Mesendoderm (in vitro differentiated cells): ENCODE data around the gene LTBP2.

Experiments used
- DNase-seq: peaks from one replicate; pipeline ENCODE4 v3.0.0; 2013
- H2AK5ac ChIP-seq: 2 replicates; pipeline ENCODE4 v1.6.1; 2013; ENCODE audit warnings: low read length, inconsistent platforms
- H2BK120ac ChIP-seq: 2 replicates; pipeline ENCODE4 v1.6.1; 2013; ENCODE audit warnings: low read depth, mild to moderate bottlenecking, low read length, moderate library complexity, mixed read lengths
- H2BK15ac ChIP-seq: replicated peaks from 2 replicates; pipeline ENCODE4 v1.6.1; 2013; ENCODE audit warnings: low read depth, mild to moderate bottlenecking, moderate library complexity
- H2BK5ac ChIP-seq: 2 replicates; pipeline ENCODE4 v1.6.1; 2013; ENCODE audit warnings: low read length, inconsistent platforms
- H3K18ac ChIP-seq: 2 replicates; pipeline ENCODE4 v1.6.1; 2013; ENCODE audit warnings: mild to moderate bottlenecking, low read length, mixed read lengths
- H3K23ac ChIP-seq: one replicate; pipeline ENCODE4 v1.6.1; 2013; ENCODE audit warnings: low read length
- H3K27ac ChIP-seq: 2 replicates; pipeline ENCODE4 v1.5.1; 2013; ENCODE audit warnings: low read depth, mild to moderate bottlenecking, inconsistent platforms, low read length, moderate library complexity
- H3K27me3 ChIP-seq: 2 replicates; pipeline ENCODE4 v1.6.1; 2013; ENCODE audit warnings: low read length, control low read depth, mild to moderate bottlenecking, inconsistent platforms; ENCODE audit not compliant: insufficient read depth, poor library complexity
- H3K36me3 ChIP-seq: 2 replicates; pipeline ENCODE4 v1.6.1; 2013; ENCODE audit warnings: low read length, inconsistent platforms; ENCODE audit not compliant: control insufficient read depth, insufficient read depth
- H3K4ac ChIP-seq: one replicate; pipeline ENCODE4 v1.6.1; 2013; ENCODE audit warnings: low read depth, mild to moderate bottlenecking, low read length, moderate library complexity
- H3K4me1 ChIP-seq: 2 replicates; pipeline ENCODE4 v1.6.1; 2013; ENCODE audit warnings: low read depth, low read length, inconsistent platforms; ENCODE audit not compliant: control insufficient read depth
- H3K4me2 ChIP-seq: 2 replicates; pipeline ENCODE4 v1.6.1; 2013; ENCODE audit warnings: low read length
- H3K4me3 ChIP-seq: 2 replicates; pipeline ENCODE4 v1.5.1; 2013; ENCODE audit warnings: mild to moderate bottlenecking, low read length
- H3K56ac ChIP-seq: one replicate; pipeline ENCODE4 v1.6.1; 2013; ENCODE audit warnings: low read length
- H3K79me1 ChIP-seq: 2 replicates; pipeline ENCODE4 v1.6.1; 2013; ENCODE audit warnings: low read length, inconsistent platforms
- H3K79me2 ChIP-seq: 2 replicates; pipeline ENCODE4 v1.6.1; 2013; ENCODE audit warnings: mild to moderate bottlenecking, low read length; ENCODE audit not compliant: control insufficient read depth, insufficient read depth
- H3K9ac ChIP-seq: 2 replicates; pipeline ENCODE4 v1.6.1; 2013; ENCODE audit warnings: low read length, inconsistent platforms
- H4K5ac ChIP-seq: one replicate; pipeline ENCODE4 v1.6.1; 2013; ENCODE audit warnings: low read length
- H4K8ac ChIP-seq: one replicate; pipeline ENCODE4 v1.6.1; 2013; ENCODE audit warnings: low read depth, mild to moderate bottlenecking, control low read depth, low read length, moderate library complexity
- WGBS: extraction: QIAGEN DNeasy Blood & Tissue Kit; methylation state at CpG from one replicate; pipeline ENCODE4 v1.1.7; 2013; ENCODE audit warnings: low lambda C conversion rate, missing lambda C conversion rate; ENCODE audit not compliant: insufficient coverage; ENCODE audit errors: extremely low coverage; 5-methylcytosine and 5-hydroxymethylcytosine counted together

LTBP2 gene

DNA sequence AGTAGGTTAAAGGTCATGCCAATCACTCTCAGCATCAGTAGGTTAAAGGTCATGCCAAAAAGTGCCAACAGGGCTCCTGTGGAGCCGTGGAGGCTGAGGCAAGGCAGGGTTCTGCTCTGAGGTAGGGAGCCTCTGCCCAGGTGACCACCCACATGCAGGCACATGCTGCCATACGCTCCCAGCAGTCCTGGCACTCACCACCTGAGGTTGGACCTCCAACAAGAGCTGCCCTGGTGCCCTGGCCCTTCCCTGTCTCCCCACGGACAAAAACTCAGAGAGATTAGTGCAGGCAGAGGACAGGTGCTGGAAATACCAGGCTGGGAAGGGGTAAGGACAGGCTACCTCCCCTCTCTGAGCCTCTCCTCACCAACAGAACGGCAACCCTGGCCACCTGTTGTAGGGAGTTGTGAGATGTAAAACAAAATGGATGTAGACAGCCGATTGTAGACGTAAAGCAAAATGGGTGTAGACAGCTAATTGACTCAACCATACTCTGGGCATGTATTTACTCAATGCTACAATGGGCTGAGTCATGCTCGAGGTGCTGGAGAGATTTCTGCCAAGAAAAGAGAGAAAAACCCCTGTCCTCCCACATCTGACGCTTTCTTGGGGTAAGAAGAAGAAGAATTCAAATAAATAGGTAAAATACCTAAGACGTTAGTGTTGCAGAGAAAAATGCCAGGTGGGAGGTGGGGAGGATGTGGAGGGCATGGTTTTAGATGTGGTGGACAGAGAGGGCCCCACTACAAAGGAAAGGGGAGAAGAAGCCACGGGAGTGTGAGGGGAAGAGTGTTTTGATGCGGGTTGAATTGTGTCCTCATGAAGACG lies 32.4 kb downstream of the LTBP2 start:
- no peak overlapping the region for H3K4me3 ChIP-seq
- no CpG with 5 or more reads among the region's 12 CpGs for WGBS
- H3K18ac ChIP-seq: no peak overlapping the region
- H3K56ac ChIP-seq: no peak overlapping the region
- no peaks in the 10 kb centered on the region for H3K4me1 ChIP-seq
- H3K27ac ChIP-seq: no peak overlapping the region
- no peak for DNase-seq
- H2BK5ac ChIP-seq: no peak overlapping the region
- no peak overlapping the region for H3K4me2 ChIP-seq
- no peak overlapping the region for H3K23ac ChIP-seq
- no peak overlapping the region for H2BK120ac ChIP-seq
- H3K27me3 ChIP-seq: no peaks in the 10 kb centered on the region
- H3K4ac ChIP-seq: no peak overlapping the region
- H2BK15ac ChIP-seq: no peak overlapping the region
- H2AK5ac ChIP-seq: no peak overlapping the region
- H3K36me3 ChIP-seq: no peaks in the 10 kb centered on the region
- H4K5ac ChIP-seq: no peak overlapping the region
- no peaks in the 10 kb centered on the region for H3K79me2 ChIP-seq
- no peaks in the 10 kb centered on the region for H3K79me1 ChIP-seq
- no peak overlapping the region for H3K9ac ChIP-seq
- no peak overlapping the region for H4K8ac ChIP-seq

GRCh38 chr14:74578479-74578878 lies 33.6 kb downstream of the LTBP2 start:
- Histone ChIP-seq H3K4me1 (no peaks in the 10 kb centered on the region), H3K9ac (no peak overlapping the region), H3K79me2 (no peaks in the 10 kb centered on the region), H3K56ac (no peak overlapping the region), H3K23ac (no peak overlapping the region), H3K27ac (no peak overlapping the region), H2BK15ac (no peak overlapping the region), H3K79me1 (no peaks in the 10 kb centered on the region), H4K8ac (no peak overlapping the region), H2AK5ac (no peak overlapping the region), H3K4me3 (no peak overlapping the region), H3K18ac (no peak overlapping the region), H3K27me3 (no peaks in the 10 kb centered on the region), H3K4me2 (no peak overlapping the region), H3K36me3 (no peaks in the 10 kb centered on the region), H2BK120ac (no peak overlapping the region), H2BK5ac (no peak overlapping the region), H3K4ac (no peak overlapping the region), H4K5ac (no peak overlapping the region)
- DNase-seq: no peak
- WGBS: no CpG with 5 or more reads among the region's 5 CpGs

DNA sequence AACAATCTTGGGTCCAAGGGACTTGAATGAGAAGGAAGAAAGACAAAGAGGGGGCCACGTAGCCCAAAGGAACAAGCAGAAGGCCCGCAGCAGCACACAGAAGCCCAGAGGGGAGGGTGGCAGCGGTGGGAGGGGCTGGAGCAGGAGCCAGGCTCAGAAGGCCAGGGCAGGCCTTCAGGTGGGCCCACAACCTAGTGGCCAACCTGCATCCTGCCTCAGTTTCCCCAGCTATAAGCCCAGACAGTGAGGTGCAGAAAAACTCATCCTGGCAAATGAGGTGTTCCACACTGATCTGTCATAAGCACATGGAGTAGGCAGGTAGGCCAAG lies 34.1 kb downstream of the LTBP2 start:
- Histone ChIP-seq H3K9ac (no peak overlapping the region), H3K4ac (no peak overlapping the region), H3K4me1 (no peaks in the 10 kb centered on the region), H3K23ac (no peak overlapping the region), H3K27me3 (no peaks in the 10 kb centered on the region), H2BK15ac (no peak overlapping the region), H3K79me1 (no peaks in the 10 kb centered on the region), H3K79me2 (no peaks in the 10 kb centered on the region), H4K8ac (no peak overlapping the region), H3K18ac (no peak overlapping the region), H3K4me3 (no peak overlapping the region), H4K5ac (no peak overlapping the region), H3K56ac (no peak overlapping the region), H2AK5ac (no peak overlapping the region), H2BK5ac (no peak overlapping the region), H3K36me3 (no peaks in the 10 kb centered on the region), H3K27ac (no peak overlapping the region), H2BK120ac (no peak overlapping the region), H3K4me2 (no peak overlapping the region)
- no peak for DNase-seq
- no CpG with 5 or more reads among the region's 3 CpGs for WGBS

- WGBS: no CpG with 5 or more reads among the region's 11 CpGs
- no peak for DNase-seq
- no peak overlapping the region for H2AK5ac ChIP-seq
- H3K18ac ChIP-seq: no peak overlapping the region
- no peak overlapping the region for H4K8ac ChIP-seq
- no peak overlapping the region for H2BK5ac ChIP-seq
- H3K4me1 ChIP-seq: no peaks in the 10 kb centered on the region
- H3K4me3 ChIP-seq: no peak overlapping the region
- no peak overlapping the region for H3K4ac ChIP-seq
- H3K9ac ChIP-seq: no peak overlapping the region
- no peaks in the 10 kb centered on the region for H3K36me3 ChIP-seq
- no peaks in the 10 kb centered on the region for H3K27me3 ChIP-seq
- H3K4me2 ChIP-seq: no peak overlapping the region
- no peak overlapping the region for H4K5ac ChIP-seq
- no peak overlapping the region for H2BK15ac ChIP-seq
- H3K56ac ChIP-seq: no peak overlapping the region
- H3K79me2 ChIP-seq: no peaks in the 10 kb centered on the region
- no peaks in the 10 kb centered on the region for H3K79me1 ChIP-seq
- no peak overlapping the region for H2BK120ac ChIP-seq
- no peak overlapping the region for H3K23ac ChIP-seq
- no peak overlapping the region for H3K27ac ChIP-seq
Measured at GRCh38 chr14:74577247-74577947, 34.6 kb downstream of the LTBP2 start.

DNA sequence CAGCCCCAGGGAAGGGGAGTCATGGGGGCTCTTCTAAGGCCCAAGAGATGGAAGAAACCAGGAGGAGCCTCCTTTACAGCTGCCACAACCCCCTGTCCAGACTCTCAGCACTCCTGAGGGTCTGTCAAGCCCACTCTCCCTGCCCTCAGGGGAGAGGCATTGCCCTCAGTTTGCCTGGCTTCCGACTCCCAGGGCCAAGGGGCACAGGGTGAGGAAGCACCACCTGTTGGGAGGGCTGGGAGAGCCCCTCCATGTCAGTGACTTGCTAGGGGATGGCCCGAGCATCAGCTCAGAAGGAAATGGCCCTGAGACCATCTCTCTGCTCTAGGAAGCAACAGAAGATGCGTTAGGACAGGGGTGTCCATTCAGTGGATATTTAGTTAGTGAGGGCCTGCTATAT lies 36.1 kb downstream of the LTBP2 start:
- DNase-seq: no peak
- no CpG with 5 or more reads among the region's 3 CpGs for WGBS
- H4K8ac ChIP-seq: no peak overlapping the region
- H3K4ac ChIP-seq: no peak overlapping the region
- H3K27me3 ChIP-seq: no peaks in the 10 kb centered on the region
- no peaks in the 10 kb centered on the region for H3K4me1 ChIP-seq
- no peak overlapping the region for H3K4me3 ChIP-seq
- no peak overlapping the region for H2AK5ac ChIP-seq
- no peak overlapping the region for H3K9ac ChIP-seq
- no peak overlapping the region for H4K5ac ChIP-seq
- H3K36me3 ChIP-seq: no peaks in the 10 kb centered on the region
- no peaks in the 10 kb centered on the region for H3K79me1 ChIP-seq
- H3K56ac ChIP-seq: no peak overlapping the region
- H2BK5ac ChIP-seq: no peak overlapping the region
- no peak overlapping the region for H3K18ac ChIP-seq
- H2BK15ac ChIP-seq: no peak overlapping the region
- no peak overlapping the region for H3K4me2 ChIP-seq
- no peak overlapping the region for H3K27ac ChIP-seq
- no peak overlapping the region for H3K23ac ChIP-seq
- no peak overlapping the region for H2BK120ac ChIP-seq
- no peaks in the 10 kb centered on the region for H3K79me2 ChIP-seq
